CD8-positive, alpha-beta memory T cell (primary cell): Measurements from ENCODE around the gene C1QTNF6. TPM values are rescaled to one million over a fixed set of nuclear protein-coding genes. Genes with fewer than 3 reads are reported as not detected.

ENCODE experiments used
- CTCF ChIA-PET: fragments of 350-600 bp; sonication (Branson Sonifier 250); formaldehyde crosslinking; loops from one replicate; lab custom pipeline; 2021; ENCODE audit warnings: antibody characterized with exemption; lab: Charles Lee
- POLR2A ChIA-PET: fragments of 350-600 bp; sonication (Branson Sonifier 250); formaldehyde crosslinking; loops from one replicate; lab custom pipeline; 2021; ENCODE audit warnings: antibody characterized with exemption; lab: Charles Lee
- DNase-seq, 5 donors: peaks; one replicate each; pipeline versions ENCODE4 v3.0.0 to v3.0.0-alpha.2; 2020 to 2022; ENCODE audit warnings: mixed read lengths in 1 of 5
- H3K27ac ChIP-seq: one replicate; pipeline ENCODE4 v1.7.0; 2013; ENCODE audit warnings: low read depth, mild to moderate bottlenecking, low read length, moderate library complexity
- H3K27me3 ChIP-seq: 2 replicates; pipeline ENCODE4 v1.7.0; 2013; ENCODE audit warnings: low read length, mild to moderate bottlenecking; ENCODE audit not compliant: insufficient read depth, poor library complexity, severe bottlenecking
- H3K36me3 ChIP-seq: 2 replicates; pipeline ENCODE4 v1.7.0; 2013; ENCODE audit warnings: mild to moderate bottlenecking, low read length, moderate library complexity; ENCODE audit not compliant: insufficient read depth
- H3K4me1 ChIP-seq: 2 replicates; pipeline ENCODE4 v1.7.0; 2013; ENCODE audit warnings: mild to moderate bottlenecking, low read length, moderate library complexity; ENCODE audit not compliant: insufficient read depth
- H3K4me3 ChIP-seq: 2 replicates; pipeline ENCODE4 v1.7.0; 2013; ENCODE audit warnings: mild to moderate bottlenecking, low read length
- H3K9me3 ChIP-seq: 2 replicates; pipeline ENCODE4 v1.7.0; 2013; ENCODE audit warnings: mild to moderate bottlenecking, low read length
- H3K27ac Mint-ChIP-seq, 8 donors: one replicate each; pipeline ENCODE4 v1.8.0; 2020 to 2021; ENCODE audit warnings: mixed read lengths in 8 of 8, mild to moderate bottlenecking in 6 of 8, inconsistent platforms in 3 of 8, moderate library complexity in 3 of 8
- H3K27me3 Mint-ChIP-seq, 2 donors: one replicate each; pipeline ENCODE4 v1.8.0; 2020 to 2021; ENCODE audit warnings: mixed read lengths in 2 of 2, mild to moderate bottlenecking in 1 of 2, moderate library complexity in 1 of 2
- H3K36me3 Mint-ChIP-seq, 3 donors: one replicate each; pipeline ENCODE4 v1.8.0; 2020 to 2021; ENCODE audit warnings: mixed read lengths in 3 of 3, inconsistent platforms in 1 of 3, mild to moderate bottlenecking in 1 of 3
- H3K4me1 Mint-ChIP-seq, 3 donors: one replicate each; pipeline ENCODE4 v1.8.0; 2020 to 2021; ENCODE audit warnings: mixed read lengths in 3 of 3, inconsistent platforms in 1 of 3, mild to moderate bottlenecking in 1 of 3
- H3K4me3 Mint-ChIP-seq, 7 donors: one replicate each; pipeline ENCODE4 v1.8.0; 2020 to 2021; ENCODE audit warnings: mixed read lengths in 7 of 7, mild to moderate bottlenecking in 6 of 7, moderate library complexity in 4 of 7, inconsistent platforms in 2 of 7
- H3K9me3 Mint-ChIP-seq, 5 donors: one replicate each; pipeline ENCODE4 v1.8.0; 2020 to 2022; ENCODE audit warnings: mixed read lengths in 5 of 5, mild to moderate bottlenecking in 3 of 5, moderate library complexity in 2 of 5, inconsistent platforms in 1 of 5
- polyA plus RNA-seq: library from polyadenylated mRNA; unstranded; fragments of 300-500 nt; fragmentation: Illumina TruSeq; gene quantifications from one replicate; pipeline ENCODE4 v1.2.3, GENCODE V29; 2021
- total RNA-seq, 2 experiments: library from RNA; stranded (reverse); gene quantifications; one replicate each; pipeline ENCODE4 v1.2.3, GENCODE V29; 2021

Gene C1QTNF6
- total and polyA plus RNA-seq, 3 experiments from 2014 or later = 1.8 to 4.3 (median 3.6) TPM

GRCh38 chr22:37147186-37147990 is 40.7 kb downstream of the C1QTNF6 start:
- no peak for DNase-seq
- Histone ChIP-seq H3K4me3 (peak overlapping the region; percentile 86), H3K4me1 (peaks cover 77% of the 10 kb centered on the region), H3K27ac (peak overlapping the region; percentile 88), H3K27me3 (no peaks in the 10 kb centered on the region), H3K36me3 (peaks cover 28% of the 10 kb centered on the region), H3K9me3 (no peaks in the 10 kb centered on the region)
- Mint-ChIP-seq H3K27me3 (peaks cover 0 to 4% of the 10 kb centered on the region in 2 donors), H3K9me3 (peaks cover 0 to 3% (median 0%) of the 10 kb centered on the region in 5 donors), H3K36me3 (peaks cover 11 to 75% (median 13%) of the 10 kb centered on the region in 3 donors), H3K4me3 (peak overlapping the region; percentile 88 to 97 (median 96)), H3K4me1 (peaks cover 68 to 86% (median 70%) of the 10 kb centered on the region in 3 donors), H3K27ac (peak overlapping the region; percentile 96 to 100 (median 98))
- CTCF ChIA-PET = interaction anchor here (0.9 to 8.7 kb wide), 10 partner anchors 7 to 128 kb away, joined by 3 to 124 read pairs (median 4); partner anchors contain the start of gene TST
- POLR2A ChIA-PET = interaction anchor here (0.5 to 5.4 kb wide), 5 partner anchors 15 to 198 kb away, joined by 3 to 48 read pairs (median 3); no protein-coding TSS in a partner anchor

GRCh38 chr22:37146507-37147180 is 41.4 kb downstream of the C1QTNF6 start:
- Mint-ChIP-seq H3K27me3 (peaks cover 0 to 4% of the 10 kb centered on the region in 2 donors), H3K4me3 (peak overlapping the region; percentile 88 to 97 (median 96)), H3K36me3 (peaks cover 9 to 82% (median 11%) of the 10 kb centered on the region in 3 donors), H3K27ac (peak overlapping the region; percentile 96 to 100 (median 98)), H3K4me1 (peaks cover 65 to 83% (median 66%) of the 10 kb centered on the region in 3 donors), H3K9me3 (peaks cover 0 to 3% (median 0%) of the 10 kb centered on the region in 5 donors)
- CTCF ChIA-PET = interaction anchor here (1.1 to 8.7 kb wide), 5 partner anchors 17 to 67 kb away, joined by 3 to 124 read pairs (median 9); no protein-coding TSS in a partner anchor
- no peak for DNase-seq
- H3K27me3 ChIP-seq = no peaks in the 10 kb centered on the region
- H3K27ac ChIP-seq = peak overlapping the region; percentile 40
- H3K9me3 ChIP-seq = no peaks in the 10 kb centered on the region
- H3K36me3 ChIP-seq = peaks cover 34% of the 10 kb centered on the region
- peak overlapping the region; percentile 86 for H3K4me3 ChIP-seq
- POLR2A ChIA-PET = interaction anchor here (0.6 to 5.4 kb wide), 4 partner anchors 16 to 198 kb away, joined by 3 to 48 read pairs (median 22); no protein-coding TSS in a partner anchor
- peaks cover 84% of the 10 kb centered on the region for H3K4me1 ChIP-seq

GRCh38 chr22:37146051-37146385 is 42.0 kb downstream of the C1QTNF6 start:
- H3K4me3 Mint-ChIP-seq = peak overlapping the region; percentile 88 to 97 (median 96)
- peaks cover 34% of the 10 kb centered on the region for H3K36me3 ChIP-seq
- peaks cover 60 to 76% (median 60%) of the 10 kb centered on the region in 3 donors for H3K4me1 Mint-ChIP-seq
- peaks cover 0 to 3% (median 0%) of the 10 kb centered on the region in 5 donors for H3K9me3 Mint-ChIP-seq
- H3K4me3 ChIP-seq = peak overlapping the region; percentile 86
- H3K4me1 ChIP-seq = peaks cover 80% of the 10 kb centered on the region
- no peaks in the 10 kb centered on the region for H3K27me3 ChIP-seq
- peaks cover 7 to 88% (median 11%) of the 10 kb centered on the region in 3 donors for H3K36me3 Mint-ChIP-seq
- ChIA-PET CTCF (interaction anchor here (0.7 to 8.7 kb wide), 7 partner anchors 14 to 101 kb away, joined by 3 to 124 read pairs (median 4); no protein-coding TSS in a partner anchor), POLR2A (interaction anchor here (1.1 to 5.4 kb wide), 2 partner anchors 17 to 21 kb away, joined by 3 to 48 read pairs; no protein-coding TSS in a partner anchor)
- peak overlapping the region; percentile 96 to 100 (median 98) for H3K27ac Mint-ChIP-seq
- DNase-seq = no peak
- no peaks in the 10 kb centered on the region for H3K9me3 ChIP-seq
- H3K27ac ChIP-seq = peak overlapping the region; percentile 40
- peaks cover 0 to 4% of the 10 kb centered on the region in 2 donors for H3K27me3 Mint-ChIP-seq

- peaks cover 0 to 4% of the 10 kb centered on the region in 2 donors for H3K27me3 Mint-ChIP-seq
- POLR2A ChIA-PET = interaction anchor here (0.7 to 5.4 kb wide), 4 partner anchors 17 to 86 kb away, joined by 3 to 48 read pairs (median 3); no protein-coding TSS in a partner anchor
- Histone ChIP-seq H3K4me3 (peak overlapping the region; percentile 86), H3K9me3 (no peaks in the 10 kb centered on the region), H3K36me3 (peaks cover 39% of the 10 kb centered on the region), H3K4me1 (peaks cover 75% of the 10 kb centered on the region), H3K27ac (peak overlapping the region; percentile 40), H3K27me3 (no peaks in the 10 kb centered on the region)
- peaks cover 57 to 73% (median 58%) of the 10 kb centered on the region in 3 donors for H3K4me1 Mint-ChIP-seq
- H3K27ac Mint-ChIP-seq = peak overlapping the region; percentile 96 to 100 (median 98)
- CTCF ChIA-PET = interaction anchor here (0.7 to 2.0 kb wide), 9 partner anchors 14 to 115 kb away, joined by 3 to 14 read pairs (median 3); no protein-coding TSS in a partner anchor
- H3K4me3 Mint-ChIP-seq = peak overlapping the region; percentile 88 to 97 (median 96)
- H3K9me3 Mint-ChIP-seq = peaks cover 0 to 3% (median 0%) of the 10 kb centered on the region in 5 donors
- peaks cover 7 to 94% (median 11%) of the 10 kb centered on the region in 3 donors for H3K36me3 Mint-ChIP-seq
- DNase-seq = no peak
These were observed 42.6 kb downstream of the C1QTNF6 start for GRCh38 chr22:37145180-37146050.

GRCh38 chr22:37144180-37144554 is 43.9 kb downstream of the C1QTNF6 start:
- Histone ChIP-seq H3K9me3 (no peaks in the 10 kb centered on the region), H3K4me3 (no peak overlapping the region), H3K27me3 (no peaks in the 10 kb centered on the region), H3K4me1 (peaks cover 67% of the 10 kb centered on the region), H3K27ac (no peak overlapping the region), H3K36me3 (peaks cover 48% of the 10 kb centered on the region)
- Mint-ChIP-seq H3K36me3 (peaks cover 7 to 95% (median 11%) of the 10 kb centered on the region in 3 donors), H3K9me3 (no peaks in the 10 kb centered on the region), H3K4me1 (peaks cover 52 to 67% (median 53%) of the 10 kb centered on the region in 3 donors), H3K27me3 (no peaks in the 10 kb centered on the region), H3K4me3 (peak overlapping the region in 3 of 7 donors; percentile 32 to 91 (median 88)), H3K27ac (peak overlapping the region; percentile 18 to 100 (median 98))
- ChIA-PET POLR2A (no interaction called here), CTCF (interaction anchor here (1.2 to 2.0 kb wide), 2 partner anchors 23 to 68 kb away, joined by 3 to 14 read pairs; no protein-coding TSS in a partner anchor)
- DNase-seq = no peak

GRCh38 chr22:37141971-37142370 is 46.1 kb downstream of the C1QTNF6 start:
- H3K27me3 ChIP-seq = no peaks in the 10 kb centered on the region
- ChIA-PET POLR2A (interaction anchor here (1.4 to 1.6 kb wide), 2 partner anchors 7 to 16 kb away, joined by 3 read pairs; partner anchors contain the start of gene IL2RB), CTCF (interaction anchor here (1.1 to 1.7 kb wide), 2 partner anchors 10 to 56 kb away, joined by 3 to 4 read pairs; no protein-coding TSS in a partner anchor)
- DNase-seq = no peak
- no peak overlapping the region for H3K27ac ChIP-seq
- H3K27me3 Mint-ChIP-seq = no peaks in the 10 kb centered on the region
- H3K4me3 ChIP-seq = no peak overlapping the region
- peak overlapping the region in 6 of 8 donors; percentile 6 to 97 (median 74) for H3K27ac Mint-ChIP-seq
- peaks cover 70% of the 10 kb centered on the region for H3K36me3 ChIP-seq
- H3K4me1 Mint-ChIP-seq = peaks cover 50 to 70% (median 55%) of the 10 kb centered on the region in 3 donors
- H3K9me3 ChIP-seq = no peaks in the 10 kb centered on the region
- peaks cover 45% of the 10 kb centered on the region for H3K4me1 ChIP-seq
- H3K4me3 Mint-ChIP-seq = no peak overlapping the region
- no peaks in the 10 kb centered on the region for H3K9me3 Mint-ChIP-seq
- H3K36me3 Mint-ChIP-seq = peaks cover 7 to 97% (median 22%) of the 10 kb centered on the region in 3 donors
